NCI-H2029 (cell line): ENCODE results near the gene CCDC91.
A peak's percentile ranks its signal among the peaks of the same experiment; 100 is the strongest.
"Not testable (repeated sequence)": the region's sequence is repeated elsewhere in the genome, so short reads cannot be mapped to it uniquely, and the experiment has no call there.

Experiments
- DNase-seq: peaks from one replicate; lab custom pipeline; 2025; lab: John Stamatoyannopoulos, UW

The CCDC91 gene

GRCh38 chr12:28292699-28293098 lies 102.4 kb downstream of the CCDC91 start:
- no peak for DNase-seq

DNA sequence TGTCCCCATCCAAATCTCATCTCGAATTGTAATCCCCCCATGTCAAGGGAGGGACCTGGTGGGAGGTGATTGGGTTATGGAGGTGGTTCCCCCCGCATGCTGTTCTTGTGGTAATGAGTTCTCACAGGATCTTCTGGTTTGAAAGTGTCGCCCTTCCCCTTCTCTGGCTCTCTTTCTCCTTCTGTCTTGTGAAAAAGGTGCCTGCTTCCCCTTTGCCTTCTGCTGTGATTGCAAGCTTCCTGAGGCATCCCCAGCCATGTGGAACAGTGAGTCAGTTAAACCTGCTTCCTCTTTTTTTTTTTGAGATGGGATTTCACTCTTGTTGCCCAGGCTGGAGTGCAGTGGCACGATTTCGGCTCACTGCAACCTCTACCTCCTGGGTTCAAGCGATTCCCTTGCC lies 104.0 kb downstream of the CCDC91 start:
- DNase-seq = no peak

DNA sequence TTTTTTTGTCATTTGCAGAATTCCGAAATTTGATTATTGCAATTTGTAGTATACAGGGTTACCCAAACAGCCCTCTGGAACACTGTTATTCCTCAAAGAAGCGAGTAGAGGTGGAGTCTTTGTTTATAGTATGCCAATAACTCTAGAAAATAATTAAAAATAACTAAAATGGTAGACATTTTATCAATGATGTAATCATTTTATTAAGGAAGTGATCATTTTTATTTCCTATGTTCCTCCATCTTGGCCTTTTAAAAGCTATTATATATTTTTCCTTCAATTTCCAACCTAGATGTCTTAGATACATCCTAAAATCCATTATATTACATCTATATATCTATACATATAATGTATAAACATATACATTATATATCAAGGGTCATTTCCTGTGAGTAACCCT lies 106.0 kb downstream of the CCDC91 start:
- no peak for DNase-seq

- DNase-seq = no peak
Observed at GRCh38 chr12:28303192-28303591, 112.9 kb downstream of the CCDC91 start.

DNA sequence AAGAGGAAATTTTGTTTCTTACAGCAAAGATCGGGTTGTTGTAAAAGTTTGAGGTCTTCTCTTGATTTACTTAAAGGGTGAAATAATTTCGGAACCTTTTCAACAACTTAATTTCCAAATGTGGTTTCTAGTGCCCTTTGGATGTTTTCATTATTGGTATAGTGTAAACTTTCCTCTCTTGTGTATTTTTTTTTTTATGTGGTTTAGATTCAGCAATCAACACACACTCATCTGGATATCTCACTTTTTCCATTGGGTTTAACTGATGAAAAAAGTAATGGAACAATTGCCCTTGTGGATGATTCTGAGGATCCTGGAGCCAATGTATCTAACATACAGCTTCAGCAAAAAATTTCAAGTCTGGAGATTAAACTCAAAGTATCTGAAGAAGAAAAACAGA lies 116.3 kb downstream of the CCDC91 start:
- no peak for DNase-seq

GRCh38 chr12:28308891-28309290 lies 118.6 kb downstream of the CCDC91 start:
- no peak for DNase-seq

DNA sequence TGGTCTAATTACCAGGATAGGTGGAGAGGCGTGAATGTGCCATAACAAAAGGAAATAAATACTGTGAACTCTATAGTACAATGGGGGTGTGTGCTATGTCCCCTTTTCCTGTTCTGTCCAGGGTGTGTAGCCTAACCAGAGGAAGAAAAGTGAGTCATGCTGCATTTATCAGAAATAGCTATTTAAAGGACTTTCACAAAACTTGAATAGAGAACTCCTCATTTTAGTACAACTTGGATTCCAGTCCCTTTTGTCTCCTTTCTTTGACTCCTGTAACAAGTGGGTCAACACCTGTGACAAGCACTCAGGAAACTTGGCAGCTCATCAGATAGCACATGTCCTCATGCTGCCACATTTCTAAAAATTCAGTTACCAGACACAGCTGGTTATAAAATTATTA lies 123.4 kb downstream of the CCDC91 start:
- DNase-seq = peak; percentile 20

- no peak for DNase-seq
Observed at GRCh38 chr12:28316049-28316448, 125.8 kb downstream of the CCDC91 start.

DNA sequence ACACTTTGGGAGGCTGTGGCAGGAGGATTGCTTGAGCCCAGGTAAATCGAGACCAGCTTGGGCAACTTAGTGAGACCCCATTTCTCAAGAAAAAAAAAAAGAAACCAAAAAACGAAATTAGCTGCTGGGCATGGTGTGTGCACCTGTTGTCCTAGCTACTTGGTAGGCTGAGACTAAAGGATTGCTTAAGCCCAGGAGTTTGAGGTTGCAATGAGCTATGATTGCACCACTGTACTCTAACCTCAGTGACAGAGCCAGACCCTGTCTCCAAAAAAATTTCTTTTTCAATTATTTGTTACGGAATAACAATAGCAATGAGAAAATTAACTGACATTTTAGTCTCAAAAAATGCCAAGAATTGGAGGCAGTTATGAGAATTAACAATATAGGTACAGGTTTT lies 128.0 kb downstream of the CCDC91 start:
- DNase-seq = no peak

DNA sequence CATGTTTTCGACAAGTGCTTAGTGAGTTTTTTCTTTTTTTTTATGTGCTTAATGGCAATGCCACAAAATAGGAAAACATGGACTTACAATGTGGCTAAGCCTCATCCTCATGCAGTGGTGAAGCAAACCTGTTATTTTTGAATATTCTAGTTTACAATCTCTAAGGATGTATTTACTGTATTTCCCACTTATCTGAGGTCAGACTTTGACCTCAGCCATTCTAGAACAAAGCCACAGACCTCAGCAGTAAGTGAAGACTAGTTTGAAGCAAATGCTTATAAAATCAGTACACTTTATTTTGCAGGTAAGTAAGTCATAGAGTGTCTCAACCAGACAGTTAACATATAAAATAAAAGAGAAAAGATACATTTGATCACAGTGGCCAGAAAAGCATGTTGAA lies 130.1 kb downstream of the CCDC91 start:
- DNase-seq = no peak

GRCh38 chr12:28327722-28328121 lies 137.5 kb downstream of the CCDC91 start:
- no peak for DNase-seq

DNA sequence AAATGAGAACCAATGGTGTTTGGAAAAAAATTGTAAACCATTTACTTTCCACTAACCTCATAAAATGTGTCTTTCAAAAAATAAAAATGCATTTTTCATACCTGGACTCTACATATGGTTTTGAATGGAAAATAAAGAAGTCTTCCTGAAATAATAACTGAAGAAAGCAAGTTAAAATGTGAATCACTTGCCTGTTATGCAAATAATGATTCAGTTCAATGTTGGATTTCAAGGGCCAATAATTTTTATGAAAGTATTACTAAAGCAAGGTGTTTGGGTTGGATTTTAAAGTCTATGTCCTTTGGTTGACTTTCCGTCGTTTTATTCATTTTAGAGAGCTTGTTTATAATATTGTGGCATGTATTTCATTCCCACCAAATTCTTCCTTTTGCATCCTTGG lies 138.7 kb downstream of the CCDC91 start:
- no peak for DNase-seq

GRCh38 chr12:28329727-28330126 lies 139.5 kb downstream of the CCDC91 start:
- not testable (repeated sequence) for DNase-seq

DNA sequence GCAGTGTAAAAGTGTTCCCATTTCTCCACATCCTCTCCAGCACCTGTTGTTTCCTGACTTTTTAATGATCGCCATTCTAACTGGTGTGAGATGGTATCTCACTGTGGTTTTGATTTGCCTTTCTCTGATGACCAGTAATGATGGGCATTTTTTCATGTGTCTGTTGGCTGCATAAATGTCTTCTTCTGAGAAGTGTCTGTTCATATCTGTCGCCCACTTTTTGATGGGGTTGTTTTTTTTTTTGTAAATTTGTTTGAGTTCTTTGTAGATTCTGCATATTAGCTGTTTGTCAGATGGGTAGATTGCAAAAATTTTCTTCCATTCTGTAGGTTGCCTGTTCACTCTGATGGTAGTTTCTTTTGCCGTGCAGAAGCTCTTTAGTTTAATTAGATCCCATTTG lies 140.0 kb downstream of the CCDC91 start:
- DNase-seq = not testable (repeated sequence)

DNA sequence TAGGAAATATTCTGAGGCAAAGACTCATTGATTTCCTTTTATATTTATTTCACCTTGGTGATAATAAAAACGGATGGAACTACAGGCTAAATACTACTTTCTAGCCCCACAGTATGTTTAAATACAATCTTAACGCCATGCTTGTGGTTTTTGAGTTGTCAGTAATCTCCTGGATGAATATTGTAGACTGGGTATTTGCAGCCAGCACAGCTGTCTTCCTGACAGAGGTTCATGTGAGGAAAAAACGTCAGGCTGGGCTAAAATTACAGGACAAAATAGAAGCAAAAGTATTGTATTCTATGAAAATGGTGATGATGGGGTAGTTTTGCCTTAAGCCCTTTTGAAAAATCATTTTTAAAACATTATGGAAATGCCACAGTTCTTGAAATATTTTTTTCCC lies 140.9 kb downstream of the CCDC91 start:
- no peak for DNase-seq

DNA sequence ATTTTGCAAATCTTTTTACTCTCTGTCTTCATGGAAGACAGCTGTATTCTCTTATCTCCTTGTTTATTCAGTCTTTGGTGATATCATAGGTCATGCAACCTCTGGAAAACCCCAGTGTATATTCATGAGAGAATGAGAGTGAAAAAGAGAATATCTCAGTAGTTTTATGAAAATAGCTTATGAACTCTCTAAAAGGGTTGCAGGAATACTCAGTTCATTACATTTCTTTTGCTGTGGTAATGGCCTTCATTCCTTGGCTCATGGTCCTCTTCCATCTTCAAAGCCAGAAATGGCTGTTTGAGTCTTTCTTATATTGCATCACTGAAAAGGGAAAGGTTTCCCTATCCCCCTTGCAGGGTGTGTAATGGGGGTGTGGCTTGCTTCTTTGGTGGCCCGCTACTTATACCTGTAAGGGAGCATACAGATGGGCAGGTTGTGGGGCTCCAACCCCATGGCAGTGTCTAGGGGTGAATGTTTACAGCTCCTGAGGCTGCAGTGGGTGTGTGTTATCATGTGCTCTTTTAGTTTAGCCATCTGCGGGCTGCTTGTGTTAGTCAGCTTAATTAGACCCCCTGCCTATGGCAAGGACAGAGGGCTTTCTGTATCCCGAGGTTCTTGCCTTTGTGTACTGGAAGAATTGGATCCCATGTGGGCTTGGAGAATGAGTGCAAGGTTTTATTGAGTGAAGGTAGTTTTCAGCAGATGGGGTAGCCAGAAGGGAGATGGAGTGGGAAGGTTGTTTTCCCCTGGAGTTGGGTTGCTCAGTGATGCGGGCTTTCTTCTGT lies 150.2 kb downstream of the CCDC91 start:
- DNase-seq = no peak

DNA sequence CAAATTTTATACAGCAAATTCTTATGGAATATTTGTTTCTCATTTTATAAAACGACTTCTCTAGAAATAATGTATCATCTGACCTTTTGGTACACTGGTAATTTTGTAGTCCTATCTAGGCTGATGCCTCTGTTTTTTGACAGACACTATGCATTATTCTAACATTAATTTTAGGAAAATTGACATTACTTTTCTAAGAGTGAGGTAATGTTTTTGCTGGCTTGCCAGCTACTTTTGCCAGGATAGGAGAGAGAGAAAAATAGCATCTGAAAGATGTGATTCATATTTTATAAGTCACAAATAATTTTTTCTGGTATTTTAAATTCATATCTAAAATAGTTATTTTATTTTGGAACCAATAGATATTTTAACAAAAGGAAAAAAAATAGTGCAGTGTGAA lies 153.5 kb downstream of the CCDC91 start:
- no peak for DNase-seq

DNA sequence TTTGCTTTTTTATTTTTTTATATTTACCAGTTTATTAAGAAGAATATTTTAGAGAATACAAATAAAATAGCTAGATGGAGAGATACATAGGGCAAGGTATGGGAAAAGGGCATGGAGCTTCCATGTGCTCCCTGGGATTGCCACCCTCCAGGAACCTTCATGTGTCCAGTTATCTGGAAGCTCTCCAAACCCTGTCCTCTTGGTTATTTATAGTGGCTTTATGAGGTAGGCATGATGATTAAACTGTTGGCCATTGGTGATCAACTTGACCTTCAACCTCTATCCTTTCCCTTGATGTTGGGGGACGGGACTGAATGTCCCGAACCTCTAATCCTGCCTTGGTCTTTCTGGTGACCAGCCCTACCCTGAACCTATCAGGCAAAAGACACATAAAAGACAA lies 156.3 kb downstream of the CCDC91 start:
- DNase-seq = no peak

DNA sequence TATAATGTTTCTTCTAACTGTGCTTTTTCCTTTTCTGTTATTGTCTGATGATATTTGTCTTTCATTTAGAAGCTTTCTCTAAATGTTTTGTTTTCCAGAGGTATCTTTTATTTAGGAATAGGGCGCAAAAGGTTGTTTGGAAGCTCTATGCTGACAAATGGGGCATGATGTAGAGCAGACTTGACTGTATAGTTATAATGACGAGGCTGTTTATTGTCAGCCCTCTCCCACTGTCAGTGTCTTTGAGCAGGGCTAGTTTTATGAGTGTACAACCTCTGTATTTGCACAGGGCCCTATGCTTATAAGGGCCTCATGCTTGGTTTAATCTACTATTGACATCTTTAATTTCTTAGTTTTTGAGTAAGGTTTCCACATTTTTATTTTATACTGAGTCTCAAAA lies 158.9 kb downstream of the CCDC91 start:
- no peak for DNase-seq

- DNase-seq = no peak
Observed at GRCh38 chr12:28350502-28350901, 160.2 kb downstream of the CCDC91 start.

DNA sequence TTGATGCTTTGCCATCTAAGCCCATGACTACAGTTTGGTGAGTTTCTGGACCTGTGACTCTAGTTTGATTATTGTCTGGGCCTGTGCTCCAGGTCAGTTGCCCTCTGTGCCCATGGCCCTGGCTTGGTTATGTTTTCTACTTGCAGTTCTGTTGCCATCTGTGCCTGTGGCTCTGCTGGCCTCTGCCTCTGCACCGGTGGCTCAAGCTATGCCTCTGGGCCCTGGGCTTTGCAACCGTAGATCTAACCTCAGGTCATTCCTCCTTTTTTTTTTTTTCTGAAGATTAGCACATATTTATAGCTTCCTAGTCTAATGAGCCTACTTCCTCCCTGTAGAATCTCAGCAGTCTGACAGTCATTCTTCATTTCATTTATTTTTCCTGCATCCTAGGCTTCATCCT lies 161.2 kb downstream of the CCDC91 start:
- no peak for DNase-seq

DNA sequence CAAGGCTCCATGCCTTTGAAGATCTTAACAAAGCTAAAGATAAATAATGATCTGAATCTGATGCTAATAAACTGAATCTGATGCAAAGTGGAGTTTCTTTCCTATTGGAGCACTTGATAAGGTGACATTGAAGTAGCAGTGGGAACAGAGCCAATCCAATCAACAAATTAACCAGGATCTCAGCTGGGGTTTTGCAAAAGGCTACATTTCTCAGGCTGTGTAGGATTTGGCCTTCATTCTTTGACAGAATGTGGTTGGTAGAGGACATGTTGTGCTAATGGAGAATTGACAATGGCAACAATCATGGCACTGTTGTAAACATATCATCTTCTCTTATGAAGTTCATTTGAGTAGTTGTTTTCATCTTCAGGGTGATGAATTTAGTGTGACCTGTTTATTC lies 164.9 kb downstream of the CCDC91 start:
- no peak for DNase-seq

DNA sequence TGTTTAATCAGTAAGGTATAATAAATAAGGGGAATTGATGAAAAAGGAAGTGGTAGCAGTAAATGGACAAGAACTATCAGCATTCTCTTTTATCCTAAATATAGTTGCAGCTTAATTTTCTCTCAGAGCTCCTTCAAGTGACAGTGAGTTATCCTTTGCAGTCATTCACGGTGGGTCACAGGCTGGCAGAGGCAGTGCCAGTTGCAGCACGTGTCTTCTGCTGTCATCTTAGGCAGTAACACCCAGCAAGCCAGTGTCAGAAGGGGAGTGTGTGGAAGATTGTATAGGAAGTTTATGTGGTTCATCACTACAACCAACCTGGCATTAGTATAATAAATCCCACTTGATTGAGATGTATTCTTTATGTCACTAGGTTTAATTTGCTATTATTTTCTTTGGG lies 170.0 kb downstream of the CCDC91 start:
- DNase-seq = no peak

DNA sequence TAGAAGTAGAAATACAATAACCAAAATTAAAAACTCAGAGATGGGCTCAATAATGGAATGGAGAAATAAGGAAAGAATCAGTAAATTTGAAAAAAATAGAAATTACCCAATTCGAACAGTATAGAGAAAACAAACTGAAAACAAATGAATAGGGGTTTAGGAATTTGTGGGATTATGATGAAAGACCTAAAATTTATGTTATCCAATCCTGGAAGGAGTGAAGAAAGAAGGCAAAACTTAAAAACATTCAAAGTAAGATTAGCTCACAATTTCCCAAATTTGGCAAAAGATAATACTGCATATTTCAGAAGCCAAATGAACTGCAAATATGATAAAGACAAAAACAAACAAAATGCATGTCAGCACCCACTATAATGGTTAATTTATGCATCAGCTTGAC lies 177.1 kb downstream of the CCDC91 start:
- no peak for DNase-seq
